GM15510 (cell line): ENCODE data around the gene ZSCAN12.

ENCODE experiments used
- POLR2A ChIP-seq: IDR thresholded peaks from 3 replicates; pipeline ENCODE4 v1.6.1; 2011; ENCODE audit warnings: borderline replicate concordance; ENCODE audit not compliant: insufficient read length; ENCODE audit errors: extremely low read depth

Gene ZSCAN12

DNA sequence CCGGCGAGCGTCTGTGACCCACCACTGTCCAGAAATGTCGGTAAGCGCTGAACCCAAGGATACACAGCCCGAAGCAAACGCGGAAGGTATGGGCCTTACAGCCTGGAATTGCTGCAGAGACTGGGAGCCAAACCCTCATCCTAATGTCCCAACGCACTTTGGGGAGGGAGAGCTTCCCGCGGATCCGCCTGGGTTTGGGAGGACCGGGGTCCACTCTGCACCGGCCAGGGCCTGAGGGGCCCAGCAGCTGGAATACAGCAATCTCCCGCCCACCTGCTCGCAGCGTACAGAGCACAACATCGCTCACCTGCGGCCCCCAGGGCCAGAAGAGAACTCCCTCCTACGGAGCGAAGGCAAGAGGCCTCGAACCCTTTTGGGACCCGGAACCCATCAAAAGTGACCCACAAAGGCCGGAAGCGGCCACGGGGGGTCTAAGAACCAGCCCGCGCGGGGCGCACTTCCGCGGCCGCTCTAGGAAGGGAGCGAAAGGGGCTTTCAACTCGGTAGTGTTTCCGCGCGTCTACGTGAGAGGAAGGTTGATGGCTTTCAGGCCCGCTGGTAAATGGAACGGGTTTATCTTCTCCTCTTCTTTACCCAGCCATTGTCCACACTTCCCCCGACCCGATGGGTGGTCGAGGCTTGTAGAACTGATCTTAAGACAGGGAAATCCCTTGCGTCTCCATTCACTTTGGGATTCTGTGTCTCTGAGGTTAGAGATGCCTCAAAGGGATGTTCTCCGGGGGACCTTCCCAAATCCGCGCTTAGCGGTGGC lies at the start of gene ZSCAN12:
Gene ZSCAN12 (minus strand): TSS at position 398 of the 772 bp plus-strand sequence. CDS start 1,342 bp downstream, outside the sequence.
- TF ChIP-seq POLR2A, result peak; percentile 87

DNA sequence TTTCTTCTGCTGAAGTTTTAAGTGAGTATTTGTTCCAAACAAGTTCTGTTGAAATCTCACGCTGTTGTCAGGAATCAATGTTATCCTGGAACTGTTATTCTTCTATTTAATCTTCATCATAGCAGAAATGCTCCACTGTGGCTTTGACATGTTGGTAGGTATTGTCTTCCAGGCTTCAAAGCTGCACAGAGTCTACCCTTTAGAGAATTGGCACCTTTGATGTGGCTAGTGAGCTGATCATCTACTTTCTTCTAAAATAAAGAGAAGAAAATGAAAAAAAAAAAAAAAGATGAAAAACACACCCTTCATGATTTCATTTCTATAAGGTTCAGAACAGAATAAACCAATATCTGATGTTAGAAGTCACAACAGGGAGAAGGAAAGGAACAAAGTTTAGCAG lies 49.5 kb upstream of the ZSCAN12 start:
- TF ChIP-seq POLR2A, result no peak

DNA sequence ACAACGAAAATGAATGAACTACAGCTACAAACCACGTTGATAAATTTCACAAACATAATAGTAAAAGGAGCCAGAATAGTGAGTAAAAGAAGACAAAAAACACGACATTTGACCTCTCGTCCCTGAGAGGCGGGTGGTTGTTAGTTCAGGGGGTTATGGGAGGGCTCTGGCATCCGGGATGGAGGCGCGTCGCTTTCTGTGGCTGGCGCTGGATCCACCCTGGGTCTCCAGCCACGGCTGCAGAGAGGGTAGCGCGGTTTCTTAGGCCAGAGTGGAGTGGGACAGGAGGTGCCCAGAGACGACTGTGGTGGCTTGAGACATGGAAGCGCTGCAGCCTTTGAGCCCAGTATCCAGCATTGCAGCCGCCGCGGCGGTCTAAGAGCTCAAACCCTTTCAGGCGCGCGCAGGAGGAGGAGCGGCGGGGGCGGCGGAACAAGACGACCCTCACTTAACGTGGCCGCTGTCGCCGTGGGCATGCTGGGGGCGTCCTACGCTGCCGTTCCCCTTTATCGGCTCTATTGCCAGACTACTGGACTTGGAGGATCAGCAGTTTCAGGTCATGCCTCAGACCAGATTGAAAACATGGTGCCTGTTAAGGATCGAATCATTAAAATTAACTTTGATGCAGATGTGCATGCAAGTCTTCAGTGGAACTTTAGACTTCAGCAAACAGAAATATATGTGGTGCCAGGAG lies 47.4 kb upstream of the ZSCAN12 start:
- no peak for TF ChIP-seq POLR2A

DNA sequence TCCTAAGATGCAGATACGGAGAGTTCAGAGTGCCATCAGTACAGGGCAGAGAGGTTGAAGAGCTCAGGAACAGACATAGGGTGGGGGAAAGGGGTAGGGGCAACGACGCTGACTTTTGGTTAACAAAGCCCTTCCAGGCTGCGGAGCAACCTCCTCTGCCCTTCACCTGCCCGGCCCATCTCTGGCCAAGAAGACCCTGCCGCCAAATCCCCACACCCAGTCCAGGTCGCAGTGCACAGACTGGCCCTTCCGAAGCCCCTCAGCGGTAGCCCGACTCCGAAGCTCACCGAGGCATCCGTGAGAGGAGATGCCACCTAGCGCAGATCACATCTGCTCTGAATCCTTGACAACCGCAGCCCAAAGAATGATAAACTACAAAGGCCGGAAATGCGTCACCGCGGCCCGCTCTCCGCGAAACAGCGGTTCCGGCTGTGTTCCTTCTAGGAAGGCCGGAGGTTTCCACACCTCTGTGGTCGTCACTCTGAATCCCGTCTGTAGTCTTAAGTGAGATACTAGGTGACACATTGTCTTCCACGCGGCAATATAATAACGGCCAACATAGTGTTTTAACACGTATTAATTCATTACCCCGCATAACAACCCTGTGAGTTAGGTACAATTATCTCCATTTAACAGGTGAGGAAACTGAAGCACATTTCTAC lies 43.7 kb upstream of the ZSCAN12 start, which contains the start of gene ZSCAN23:
Gene ZSCAN23 (minus strand): TSS at position 380 of the 662 bp plus-strand sequence. CDS start 7,225 bp downstream, outside the sequence.
- TF ChIP-seq POLR2A, result peak; percentile 63

DNA sequence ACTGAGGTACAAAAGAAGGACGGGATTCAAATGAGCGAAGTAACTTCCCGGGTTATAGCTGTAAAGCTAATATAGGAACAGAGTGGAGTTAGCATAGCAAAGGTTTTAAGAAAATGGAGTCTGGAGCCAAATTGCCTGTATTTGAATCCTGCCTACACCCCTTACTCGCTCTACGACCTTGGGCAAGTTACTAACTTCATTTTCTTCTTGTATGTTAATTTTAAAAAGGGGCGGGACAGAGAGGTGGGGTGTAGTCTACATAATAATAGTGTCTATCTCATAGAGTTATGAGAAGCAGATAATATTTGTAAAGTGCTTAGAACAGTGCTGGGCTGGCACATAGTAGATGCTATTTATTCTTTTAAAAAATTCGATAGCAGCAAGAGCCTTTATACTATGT lies 43.0 kb upstream of the ZSCAN12 start:
- no peak for TF ChIP-seq POLR2A

DNA sequence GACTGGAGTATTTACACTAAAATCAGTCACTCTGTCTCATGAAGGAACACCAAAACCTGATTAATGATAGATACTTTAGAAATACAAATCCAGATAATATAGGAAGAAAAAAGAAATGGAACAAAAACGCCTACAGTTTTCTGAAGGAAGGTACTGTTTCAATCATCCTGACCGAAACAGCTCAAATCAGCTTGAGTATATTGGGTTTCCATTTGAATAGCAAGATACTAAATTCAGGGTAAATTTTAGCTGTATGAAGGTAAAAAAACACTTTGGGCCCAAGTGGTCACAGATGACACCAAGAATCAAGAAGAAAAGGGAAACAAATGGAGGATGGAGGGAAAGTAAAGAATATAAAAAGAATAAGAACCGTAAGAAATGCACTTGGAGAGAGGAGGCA lies 36.9 kb upstream of the ZSCAN12 start:
- TF ChIP-seq POLR2A, result no peak

DNA sequence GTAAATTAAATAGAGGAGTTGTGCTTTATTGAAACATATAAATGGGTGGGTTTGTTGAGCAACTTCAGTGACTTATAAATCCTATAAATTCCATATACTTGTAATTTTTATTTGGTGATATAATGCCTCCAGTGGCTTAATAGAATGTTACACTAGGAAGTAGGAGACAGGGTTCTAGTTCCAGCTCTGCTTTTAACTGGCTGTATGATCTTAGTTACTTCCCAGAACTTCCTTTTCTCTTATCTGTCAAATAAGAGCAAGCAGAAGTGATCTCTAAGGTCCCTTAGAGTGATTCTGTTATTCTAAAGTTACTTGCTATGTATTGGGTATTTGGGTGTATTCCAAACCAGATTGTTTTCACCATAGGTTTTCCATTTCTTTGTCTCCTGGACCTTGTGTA lies 33.6 kb upstream of the ZSCAN12 start:
- TF ChIP-seq POLR2A, result no peak

DNA sequence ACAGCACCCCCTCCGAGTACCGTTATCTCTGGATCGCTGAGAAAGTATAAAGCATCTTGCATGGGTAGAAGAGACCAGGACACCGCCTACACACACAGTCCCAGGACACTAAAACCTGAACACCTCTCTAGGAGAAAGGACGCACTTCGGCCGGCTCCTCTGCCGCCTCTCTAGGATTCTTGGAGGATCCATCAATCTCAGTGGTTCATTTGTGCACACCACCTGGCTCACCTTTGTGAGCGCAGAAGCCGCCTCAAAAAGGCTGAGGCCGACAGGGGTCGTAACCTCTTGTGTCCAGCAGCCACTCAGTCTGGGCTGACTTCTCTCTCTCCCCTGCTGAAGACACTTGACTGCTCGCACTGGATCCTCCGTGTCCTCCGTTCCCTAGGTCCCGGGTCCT lies 30.2 kb upstream of the ZSCAN12 start:
- no peak for TF ChIP-seq POLR2A

DNA sequence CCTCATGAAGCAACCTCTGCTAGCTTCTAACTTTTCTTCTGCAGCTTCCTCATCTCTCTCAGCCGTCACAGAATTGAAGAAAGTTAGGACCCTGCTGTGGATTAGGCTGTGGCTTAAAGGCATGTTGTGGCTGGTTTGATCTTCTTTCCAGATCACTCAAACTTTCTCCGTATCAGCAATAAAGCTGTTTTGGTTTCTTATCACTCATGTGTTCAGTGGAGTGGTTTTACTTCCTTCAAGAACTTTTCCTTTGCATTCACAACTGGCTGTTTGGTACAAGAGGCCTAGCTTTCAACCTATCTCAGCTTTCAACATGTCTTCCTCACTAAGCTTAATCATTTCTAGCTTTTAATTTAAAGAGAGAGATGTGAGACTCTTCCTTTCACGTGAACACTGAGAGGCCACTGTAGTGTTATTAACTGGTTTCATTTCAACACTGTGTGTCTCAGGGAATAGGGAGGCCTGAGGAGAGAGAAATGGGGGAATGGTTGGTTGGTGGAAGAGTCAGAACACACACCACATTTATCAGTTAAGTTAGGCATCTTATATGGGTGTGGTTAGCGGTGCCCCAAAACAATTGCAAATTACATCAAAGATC lies 26.5 kb upstream of the ZSCAN12 start:
- TF ChIP-seq POLR2A, result no peak

DNA sequence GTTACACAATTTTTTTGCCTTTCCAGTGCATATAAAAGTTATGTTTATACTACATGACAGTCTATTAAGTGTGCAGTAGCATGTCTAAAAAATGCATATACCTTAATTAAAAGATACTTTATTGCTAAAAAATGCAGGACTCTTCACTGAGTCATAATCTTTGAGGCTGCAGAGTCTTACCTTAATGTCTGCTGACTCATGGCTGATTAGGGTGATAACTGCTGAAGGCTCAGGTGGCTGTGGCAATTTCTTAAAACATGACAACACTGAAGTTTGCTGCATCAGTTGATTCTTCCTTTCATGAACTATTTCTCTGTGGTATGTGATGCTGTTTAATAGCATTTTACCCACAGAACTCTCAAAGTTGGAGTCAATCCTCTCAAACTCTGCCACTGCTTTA lies 24.6 kb upstream of the ZSCAN12 start:
- no peak for TF ChIP-seq POLR2A

DNA sequence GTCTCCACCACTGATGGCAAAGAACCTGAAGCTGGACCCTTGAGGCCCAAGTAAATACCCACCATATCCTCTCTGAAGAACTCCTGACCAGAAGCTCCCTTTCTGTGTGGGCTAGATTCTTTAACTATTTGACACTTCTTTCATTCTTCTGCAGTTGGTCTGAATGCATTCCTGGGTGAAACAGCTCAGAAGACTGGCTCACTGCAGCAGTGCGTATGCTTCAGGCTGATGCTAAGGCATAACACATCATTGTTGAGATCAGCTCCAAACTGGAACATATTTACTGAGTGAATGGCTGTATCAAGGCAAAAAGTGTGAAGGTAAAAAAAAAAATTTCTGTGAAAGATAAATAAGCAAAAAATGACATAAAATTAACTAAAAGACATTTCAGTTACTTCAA lies 24.0 kb upstream of the ZSCAN12 start:
- no peak for TF ChIP-seq POLR2A

DNA sequence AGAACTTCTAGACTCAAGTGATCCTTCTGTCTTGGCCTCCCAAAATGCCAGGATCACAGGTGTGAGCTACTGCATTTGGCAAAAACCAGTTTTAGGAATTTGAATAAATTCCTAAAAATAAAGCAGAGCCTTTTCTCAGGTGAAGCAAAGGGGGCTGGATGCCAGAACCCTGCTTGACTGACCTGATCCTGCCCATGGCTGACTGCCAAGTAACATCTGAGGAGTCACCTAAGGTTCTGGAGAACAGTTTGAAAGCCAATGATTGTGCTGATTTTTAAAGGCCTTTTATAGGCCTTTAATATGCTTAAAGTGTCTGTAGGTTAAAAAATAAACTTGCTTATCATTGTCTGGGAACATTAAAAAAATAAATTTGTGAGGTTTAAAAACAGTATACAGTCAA lies 14.1 kb upstream of the ZSCAN12 start:
- TF ChIP-seq POLR2A, result no peak

DNA sequence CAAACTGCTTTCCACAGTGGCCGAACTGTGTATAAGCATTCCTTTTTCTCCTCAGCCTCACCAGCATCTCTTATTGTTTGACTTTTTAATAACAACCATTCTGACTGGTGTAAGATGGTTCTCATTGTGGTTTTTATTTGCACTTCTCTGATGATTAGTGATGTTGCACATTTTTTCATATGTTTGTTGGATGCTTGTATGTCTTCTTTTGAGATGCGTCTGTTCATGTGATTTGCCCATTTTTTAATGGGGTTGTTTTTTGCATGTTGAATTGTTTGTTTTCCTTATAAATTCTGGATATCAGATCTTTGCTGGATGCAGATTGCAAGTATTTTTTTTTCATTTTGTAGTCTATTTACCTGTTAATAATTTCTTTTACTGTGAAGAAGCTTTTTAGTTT lies 11.2 kb upstream of the ZSCAN12 start:
- no peak for TF ChIP-seq POLR2A

DNA sequence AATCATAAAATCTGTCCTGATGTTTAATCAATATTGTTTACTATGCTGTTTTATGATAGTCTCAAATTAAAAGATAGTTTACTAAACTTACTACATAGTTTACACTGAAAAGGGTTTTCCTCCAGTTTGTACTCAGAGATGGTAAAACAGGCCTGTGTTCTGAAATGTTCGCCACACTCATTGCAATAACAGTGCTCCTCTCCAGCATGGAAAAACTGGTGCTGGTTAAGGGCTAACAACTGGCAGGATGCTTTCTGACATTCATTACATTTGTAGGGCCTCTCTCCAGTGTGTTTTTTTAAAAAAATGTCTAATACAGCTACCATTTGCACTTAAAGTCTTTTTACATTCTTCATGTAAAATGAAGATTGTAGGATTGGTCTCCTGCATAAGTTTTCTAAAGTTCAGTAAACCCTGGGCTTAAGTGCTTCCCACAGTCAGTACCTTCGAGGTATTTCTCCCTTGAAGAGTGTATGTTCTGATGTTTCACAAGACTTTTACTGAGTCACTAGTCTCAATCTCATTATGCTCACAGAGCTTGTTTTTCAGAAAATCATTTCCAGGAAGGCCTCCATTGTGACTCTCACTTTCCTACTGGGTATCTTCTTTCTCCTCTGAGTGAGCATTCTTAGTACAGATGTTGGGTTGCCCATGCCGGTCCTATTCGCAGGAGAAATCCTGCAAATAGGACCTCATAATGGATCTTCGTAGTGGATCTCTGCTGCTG lies 8.7 kb upstream of the ZSCAN12 start:
- TF ChIP-seq POLR2A, result no peak

DNA sequence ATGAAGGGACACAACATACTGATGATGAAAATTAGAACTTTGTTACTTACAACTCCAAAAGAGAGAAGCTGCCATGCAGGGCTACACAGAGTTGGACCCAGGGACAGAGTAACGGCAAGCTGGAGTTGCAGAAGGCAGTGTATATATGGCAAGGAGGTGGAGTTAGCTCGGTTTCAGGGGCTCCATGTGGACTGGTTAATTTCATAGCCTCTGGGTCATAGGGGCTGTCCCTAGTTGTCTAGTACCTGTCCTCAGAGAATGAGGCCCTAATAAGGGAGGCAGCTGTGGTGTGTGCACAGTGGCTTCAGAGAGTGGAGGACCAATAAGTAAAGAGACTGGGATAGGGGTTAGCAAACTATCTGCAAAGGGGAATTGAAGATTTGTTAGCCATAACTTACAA lies 7.9 kb upstream of the ZSCAN12 start:
- no peak for TF ChIP-seq POLR2A

DNA sequence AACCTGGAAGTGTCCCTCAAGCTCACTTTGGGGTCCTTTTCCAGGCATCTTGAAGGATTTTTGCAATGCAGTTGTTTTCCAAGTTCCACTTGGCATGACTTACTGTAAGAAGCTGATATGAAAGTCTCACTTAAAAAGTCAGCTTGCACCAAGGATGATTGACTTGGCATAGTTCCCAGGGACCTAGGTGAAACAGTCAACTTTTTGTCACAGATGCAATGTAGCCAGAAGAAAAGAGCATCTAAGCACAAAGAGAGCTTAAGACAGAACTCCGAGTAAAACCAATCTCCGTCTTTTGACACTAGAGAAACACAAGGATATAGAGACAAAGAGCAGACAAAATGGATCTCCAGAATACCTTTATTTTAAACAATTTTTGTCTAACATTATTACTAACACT lies 2.6 kb upstream of the ZSCAN12 start:
- no peak for TF ChIP-seq POLR2A

DNA sequence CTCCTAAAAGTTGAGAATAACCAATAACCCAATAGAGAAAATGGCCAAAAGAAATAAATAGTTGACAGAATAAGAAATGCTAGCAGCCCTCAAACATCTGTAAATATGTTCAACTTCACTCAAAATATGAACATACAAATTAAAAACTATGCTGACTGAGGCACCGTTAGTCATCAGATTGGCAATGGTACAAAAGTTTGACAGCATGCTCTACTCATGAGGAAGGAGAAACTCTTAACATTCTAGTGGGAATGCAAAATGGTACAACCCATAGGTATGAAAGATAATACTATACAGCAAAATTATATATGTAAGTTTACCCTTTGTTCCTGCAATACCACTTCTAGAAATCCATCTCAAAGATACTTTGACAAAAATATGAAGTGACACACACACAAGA lies 1.6 kb upstream of the ZSCAN12 start:
- no peak for TF ChIP-seq POLR2A
